HFF-Myc (cell line): ENCODE data around the gene DOP1A.

Experiments
- DNase-seq: peaks from one replicate; pipeline ENCODE4 v3.0.0-alpha.2; 2011; ENCODE audit warnings: low read depth; ENCODE audit errors: extremely low read depth
- H3K4me3 ChIP-seq: replicated peaks from 2 replicates; pipeline ENCODE4 v1.5.1; 2011; ENCODE audit warnings: low read depth, mild to moderate bottlenecking, control low read depth, low read length
- TF ChIP-seq, protein P1 (sequence below): IDR thresholded peaks from 2 replicates; pipeline ENCODE4 v1.5.1; 2012; ENCODE audit warnings: mild to moderate bottlenecking, low read depth, low read length, control low read depth; ENCODE audit errors: missing control alignments

The DOP1A gene, protein sequence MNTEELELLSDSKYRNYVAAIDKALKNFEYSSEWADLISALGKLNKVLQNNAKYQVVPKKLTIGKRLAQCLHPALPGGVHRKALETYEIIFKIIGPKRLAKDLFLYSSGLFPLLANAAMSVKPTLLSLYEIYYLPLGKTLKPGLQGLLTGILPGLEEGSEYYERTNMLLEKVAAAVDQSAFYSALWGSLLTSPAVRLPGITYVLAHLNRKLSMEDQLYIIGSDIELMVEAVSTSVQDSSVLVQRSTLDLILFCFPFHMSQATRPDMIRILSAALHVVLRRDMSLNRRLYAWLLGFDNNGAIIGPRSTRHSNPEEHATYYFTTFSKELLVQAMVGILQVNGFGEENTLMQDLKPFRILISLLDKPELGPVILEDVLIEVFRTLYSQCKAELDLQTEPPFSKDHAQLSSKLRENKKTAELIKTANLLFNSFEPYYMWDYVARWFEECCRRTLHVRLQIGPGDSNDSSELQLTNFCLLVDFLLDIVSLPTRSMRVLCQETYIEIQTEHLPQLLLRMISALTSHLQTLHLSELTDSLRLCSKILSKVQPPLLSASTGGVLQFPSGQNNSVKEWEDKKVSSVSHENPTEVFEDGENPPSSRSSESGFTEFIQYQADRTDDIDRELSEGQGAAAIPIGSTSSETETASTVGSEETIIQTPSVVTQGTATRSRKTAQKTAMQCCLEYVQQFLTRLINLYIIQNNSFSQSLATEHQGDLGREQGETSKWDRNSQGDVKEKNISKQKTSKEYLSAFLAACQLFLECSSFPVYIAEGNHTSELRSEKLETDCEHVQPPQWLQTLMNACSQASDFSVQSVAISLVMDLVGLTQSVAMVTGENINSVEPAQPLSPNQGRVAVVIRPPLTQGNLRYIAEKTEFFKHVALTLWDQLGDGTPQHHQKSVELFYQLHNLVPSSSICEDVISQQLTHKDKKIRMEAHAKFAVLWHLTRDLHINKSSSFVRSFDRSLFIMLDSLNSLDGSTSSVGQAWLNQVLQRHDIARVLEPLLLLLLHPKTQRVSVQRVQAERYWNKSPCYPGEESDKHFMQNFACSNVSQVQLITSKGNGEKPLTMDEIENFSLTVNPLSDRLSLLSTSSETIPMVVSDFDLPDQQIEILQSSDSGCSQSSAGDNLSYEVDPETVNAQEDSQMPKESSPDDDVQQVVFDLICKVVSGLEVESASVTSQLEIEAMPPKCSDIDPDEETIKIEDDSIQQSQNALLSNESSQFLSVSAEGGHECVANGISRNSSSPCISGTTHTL (N-terminal part only)

DNA sequence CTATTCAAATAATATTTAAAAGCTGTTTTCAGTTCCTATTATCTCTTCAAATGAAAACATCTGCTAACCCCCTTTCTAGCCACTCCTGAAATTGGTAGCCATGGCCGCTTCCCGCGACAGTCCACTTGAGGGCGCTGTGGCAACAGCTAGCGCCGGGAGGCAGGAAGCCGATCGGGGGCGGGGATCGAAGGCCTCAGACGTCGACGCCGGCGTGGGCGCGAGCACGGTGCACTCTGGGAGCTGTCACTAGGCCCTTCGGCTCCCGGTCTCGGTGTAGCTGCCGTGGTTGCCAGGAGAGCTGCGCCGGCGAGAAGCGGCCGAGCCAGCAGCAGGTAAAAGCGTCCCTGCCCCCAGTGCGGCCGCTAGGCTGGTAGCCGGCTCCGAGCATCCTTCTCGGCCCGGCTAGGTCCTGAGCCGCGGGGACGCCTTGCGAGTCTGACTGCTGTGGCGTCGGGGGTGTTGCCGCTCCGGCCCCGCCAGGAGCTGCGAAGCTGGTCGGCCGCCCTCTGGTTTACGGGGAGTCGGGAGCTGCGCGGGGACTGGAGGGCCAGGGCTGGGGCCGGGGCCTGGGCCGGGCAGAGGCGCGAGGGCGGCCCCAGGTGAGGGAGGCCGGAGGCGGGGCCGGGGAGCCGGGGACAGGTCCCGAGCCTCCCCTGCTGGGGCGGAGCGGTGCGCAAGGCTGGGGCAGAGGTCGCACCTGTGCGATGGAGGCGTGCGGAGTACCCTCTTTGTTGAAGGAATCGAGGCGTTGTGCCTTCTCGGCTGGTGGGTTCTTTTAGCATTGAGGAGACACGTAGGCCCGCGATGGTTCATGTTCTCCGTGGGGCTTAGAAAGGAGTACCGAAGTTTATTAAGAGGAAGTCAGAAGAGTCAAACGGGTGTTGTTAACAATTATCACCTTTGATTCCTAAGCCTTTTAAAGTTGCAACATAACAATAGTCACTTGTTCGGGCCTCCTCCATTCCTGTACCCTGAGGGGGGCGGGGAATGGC lies at the start of gene DOP1A:
Gene DOP1A, plus strand, starts transcription at position 224 of the 992 bp plus-strand sequence. CDS start 29,307 bp downstream, outside the sequence.
- DNase-seq = peak; percentile 80
- peak within 1 kb of the TSS; percentile 82 for H3K4me3 ChIP-seq
- TF ChIP-seq, protein P1, sequence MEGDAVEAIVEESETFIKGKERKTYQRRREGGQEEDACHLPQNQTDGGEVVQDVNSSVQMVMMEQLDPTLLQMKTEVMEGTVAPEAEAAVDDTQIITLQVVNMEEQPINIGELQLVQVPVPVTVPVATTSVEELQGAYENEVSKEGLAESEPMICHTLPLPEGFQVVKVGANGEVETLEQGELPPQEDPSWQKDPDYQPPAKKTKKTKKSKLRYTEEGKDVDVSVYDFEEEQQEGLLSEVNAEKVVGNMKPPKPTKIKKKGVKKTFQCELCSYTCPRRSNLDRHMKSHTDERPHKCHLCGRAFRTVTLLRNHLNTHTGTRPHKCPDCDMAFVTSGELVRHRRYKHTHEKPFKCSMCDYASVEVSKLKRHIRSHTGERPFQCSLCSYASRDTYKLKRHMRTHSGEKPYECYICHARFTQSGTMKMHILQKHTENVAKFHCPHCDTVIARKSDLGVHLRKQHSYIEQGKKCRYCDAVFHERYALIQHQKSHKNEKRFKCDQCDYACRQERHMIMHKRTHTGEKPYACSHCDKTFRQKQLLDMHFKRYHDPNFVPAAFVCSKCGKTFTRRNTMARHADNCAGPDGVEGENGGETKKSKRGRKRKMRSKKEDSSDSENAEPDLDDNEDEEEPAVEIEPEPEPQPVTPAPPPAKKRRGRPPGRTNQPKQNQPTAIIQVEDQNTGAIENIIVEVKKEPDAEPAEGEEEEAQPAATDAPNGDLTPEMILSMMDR = peak; percentile 97

DNA sequence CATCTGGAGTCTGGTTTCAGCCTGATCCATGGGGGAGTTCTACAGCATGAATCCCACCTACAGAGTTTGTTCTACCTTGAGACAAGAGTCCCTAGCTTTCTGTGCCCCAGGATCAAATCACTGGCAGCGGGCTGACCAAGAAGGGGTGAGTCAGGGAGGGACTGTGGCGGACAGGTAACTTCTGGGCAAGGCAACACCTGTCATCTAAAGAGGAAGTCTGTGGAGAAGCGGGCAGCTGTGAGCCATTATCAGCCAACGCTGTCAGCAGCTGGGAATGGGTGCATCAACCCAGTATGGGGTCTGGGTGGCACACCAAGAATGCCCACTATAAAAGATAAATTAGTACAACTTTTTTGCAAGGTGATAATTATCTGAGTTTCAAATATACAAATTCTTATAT lies 47.7 kb upstream of the DOP1A start:
- no peak overlapping the region for H3K4me3 ChIP-seq
- TF ChIP-seq, protein P1 = no peak
- no peak for DNase-seq

DNA sequence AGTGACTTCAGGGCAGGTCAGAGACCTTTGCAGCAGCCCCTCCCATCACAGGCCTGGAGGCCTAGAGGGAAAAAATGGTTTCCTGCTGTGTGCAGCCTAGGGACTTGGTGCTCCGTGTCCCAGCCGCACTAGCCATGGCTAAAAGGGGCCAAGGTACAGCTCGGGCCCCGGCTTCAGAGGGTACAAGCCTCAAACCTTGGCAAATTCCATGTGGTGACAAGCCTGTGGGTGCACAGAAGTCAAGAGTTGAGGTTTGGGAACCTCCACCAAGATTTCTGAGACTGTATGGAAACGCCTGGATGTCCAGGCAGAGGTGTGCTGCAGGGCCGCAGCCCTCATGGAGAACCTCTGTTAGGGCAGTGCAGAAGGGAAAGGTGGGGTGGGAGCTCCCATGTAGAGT lies 35.8 kb upstream of the DOP1A start:
- TF ChIP-seq, protein P1 = no peak
- no peak overlapping the region for H3K4me3 ChIP-seq
- DNase-seq = no peak

DNA sequence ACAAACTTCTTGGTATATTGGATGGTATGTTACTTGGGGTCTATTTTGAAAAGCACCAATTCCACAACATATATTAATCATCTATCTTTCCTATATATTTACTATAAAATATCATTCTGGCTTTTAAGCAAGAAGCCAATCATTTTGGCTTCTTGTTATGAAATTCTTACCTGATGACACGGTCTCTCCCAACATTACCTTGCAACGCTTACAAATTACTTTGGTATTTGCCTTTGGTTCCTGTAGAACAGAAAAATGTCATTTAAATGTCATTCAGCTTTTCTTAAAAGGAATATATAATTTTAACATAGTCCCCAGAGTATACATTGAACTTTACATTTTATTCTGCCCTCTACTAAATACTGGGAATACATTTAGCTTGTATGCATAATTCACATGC lies 29.2 kb upstream of the DOP1A start:
- TF ChIP-seq, protein P1 = no peak
- no peak overlapping the region for H3K4me3 ChIP-seq
- no peak for DNase-seq

- DNase-seq = no peak
- H3K4me3 ChIP-seq = no peak overlapping the region
- TF ChIP-seq, protein P1 = no peak
Observed at GRCh38 chr6:83042467-83043053, 24.9 kb upstream of the DOP1A start.
